Adrenal gland (tissue), 5 donors: ENCODE measurements around the gene FOXN3.

ENCODE experiments used
- POLR2A ChIP-seq, 2 donors: fragments of 450-650 bp; IDR thresholded peaks; one replicate each; pipeline ENCODE4 v1.6.1; 2017; ENCODE audit warnings: antibody characterized with exemption in 2 of 2, mild to moderate bottlenecking in 2 of 2, moderate library complexity in 1 of 2
- TF ChIP-seq, protein P1 (sequence below), 6 experiments: fragments of 450-650 bp in 4 of 6; fragments of 200-600 bp in 2 of 6; sonication (generic) in 1 of 6; IDR thresholded peaks; 1 replicate in 5 of 6; 2 replicates in 1 of 6; pipeline versions ENCODE4 v1.5.1 to v1.8.0; 2016 to 2021; ENCODE audit warnings: antibody characterized with exemption in 6 of 6, mild to moderate bottlenecking in 2 of 6, moderate library complexity in 1 of 6
- donor health status: DM: no; HTN: no; CAD: no.

DNA sequence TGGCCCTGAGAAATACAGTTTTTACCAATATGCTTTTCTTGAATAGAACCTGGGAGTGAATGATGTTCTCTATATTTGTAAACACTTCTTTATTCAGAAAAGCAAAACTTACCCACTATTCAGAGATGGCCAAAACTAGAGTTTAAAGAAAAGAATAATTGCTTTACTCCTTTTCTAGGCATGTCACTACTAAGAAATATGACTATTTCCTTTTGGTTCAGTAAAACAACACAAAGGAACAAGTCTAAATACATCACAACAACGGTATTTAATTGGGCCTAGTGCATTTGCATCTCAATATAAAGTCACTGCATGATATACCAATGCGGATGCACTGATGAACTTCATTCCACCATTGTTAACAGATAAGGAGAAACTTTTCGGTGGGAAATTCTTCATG, 207.5 kb downstream of the FOXN3 start:
- TF ChIP-seq POLR2A (IDR thresholded peaks at IDR 0.05) = no peak
- TF ChIP-seq, protein P1, sequence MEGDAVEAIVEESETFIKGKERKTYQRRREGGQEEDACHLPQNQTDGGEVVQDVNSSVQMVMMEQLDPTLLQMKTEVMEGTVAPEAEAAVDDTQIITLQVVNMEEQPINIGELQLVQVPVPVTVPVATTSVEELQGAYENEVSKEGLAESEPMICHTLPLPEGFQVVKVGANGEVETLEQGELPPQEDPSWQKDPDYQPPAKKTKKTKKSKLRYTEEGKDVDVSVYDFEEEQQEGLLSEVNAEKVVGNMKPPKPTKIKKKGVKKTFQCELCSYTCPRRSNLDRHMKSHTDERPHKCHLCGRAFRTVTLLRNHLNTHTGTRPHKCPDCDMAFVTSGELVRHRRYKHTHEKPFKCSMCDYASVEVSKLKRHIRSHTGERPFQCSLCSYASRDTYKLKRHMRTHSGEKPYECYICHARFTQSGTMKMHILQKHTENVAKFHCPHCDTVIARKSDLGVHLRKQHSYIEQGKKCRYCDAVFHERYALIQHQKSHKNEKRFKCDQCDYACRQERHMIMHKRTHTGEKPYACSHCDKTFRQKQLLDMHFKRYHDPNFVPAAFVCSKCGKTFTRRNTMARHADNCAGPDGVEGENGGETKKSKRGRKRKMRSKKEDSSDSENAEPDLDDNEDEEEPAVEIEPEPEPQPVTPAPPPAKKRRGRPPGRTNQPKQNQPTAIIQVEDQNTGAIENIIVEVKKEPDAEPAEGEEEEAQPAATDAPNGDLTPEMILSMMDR (IDR thresholded peaks at IDR 0.05) = no peak
